Stomach (tissue), 4 donors: ENCODE measurements around the gene EIF1AX.

Experiments used
- POLR2A ChIP-seq, 4 donors: fragments of 450-650 bp; IDR thresholded peaks; one replicate each; pipeline ENCODE4 v1.6.1; 2016; ENCODE audit warnings: antibody characterized with exemption in 4 of 4, control low read depth in 2 of 4, mild to moderate bottlenecking in 1 of 4, moderate library complexity in 1 of 4
- POLR2AphosphoS5 ChIP-seq, 3 donors: sonication (generic); formaldehyde crosslinking; IDR thresholded peaks; one replicate each; pipeline ENCODE4 v1.6.1; 2016; ENCODE audit warnings: antibody characterized with exemption in 3 of 3
- TF ChIP-seq, protein P1 (sequence below), 7 experiments: fragments of 450-650 bp in 4 of 7; fragments of 200-600 bp in 3 of 7; sonication (generic) in 3 of 7; IDR thresholded peaks; one replicate each; pipeline ENCODE4 v1.5.1; 2016 to 2019; ENCODE audit warnings: antibody characterized with exemption in 7 of 7, control low read depth in 2 of 7, mild to moderate bottlenecking in 1 of 7

DNA sequence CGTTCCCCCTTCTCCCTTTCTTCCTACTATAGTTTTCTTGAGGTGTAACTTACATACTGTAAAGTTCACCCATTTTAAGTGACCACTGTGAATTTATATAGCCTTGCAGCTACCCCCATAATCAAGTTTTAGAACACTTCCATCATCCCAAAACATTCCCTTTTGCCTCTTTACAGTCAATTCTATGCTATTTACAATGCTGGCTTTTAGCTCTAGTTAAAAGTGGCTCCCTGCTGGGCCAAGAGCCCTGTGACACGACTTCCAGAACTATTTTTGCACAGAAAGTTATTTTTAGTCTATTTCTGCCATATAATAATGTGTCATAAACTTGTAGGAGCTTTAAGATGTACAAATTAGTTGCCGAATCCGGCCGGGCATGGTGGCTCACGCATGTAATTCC lies 51.8 kb downstream of the EIF1AX start:
- TF ChIP-seq POLR2AphosphoS5 (IDR thresholded peaks at IDR 0.05) (no peak), POLR2A (IDR thresholded peaks at IDR 0.05) (no peak)
- TF ChIP-seq, protein P1, sequence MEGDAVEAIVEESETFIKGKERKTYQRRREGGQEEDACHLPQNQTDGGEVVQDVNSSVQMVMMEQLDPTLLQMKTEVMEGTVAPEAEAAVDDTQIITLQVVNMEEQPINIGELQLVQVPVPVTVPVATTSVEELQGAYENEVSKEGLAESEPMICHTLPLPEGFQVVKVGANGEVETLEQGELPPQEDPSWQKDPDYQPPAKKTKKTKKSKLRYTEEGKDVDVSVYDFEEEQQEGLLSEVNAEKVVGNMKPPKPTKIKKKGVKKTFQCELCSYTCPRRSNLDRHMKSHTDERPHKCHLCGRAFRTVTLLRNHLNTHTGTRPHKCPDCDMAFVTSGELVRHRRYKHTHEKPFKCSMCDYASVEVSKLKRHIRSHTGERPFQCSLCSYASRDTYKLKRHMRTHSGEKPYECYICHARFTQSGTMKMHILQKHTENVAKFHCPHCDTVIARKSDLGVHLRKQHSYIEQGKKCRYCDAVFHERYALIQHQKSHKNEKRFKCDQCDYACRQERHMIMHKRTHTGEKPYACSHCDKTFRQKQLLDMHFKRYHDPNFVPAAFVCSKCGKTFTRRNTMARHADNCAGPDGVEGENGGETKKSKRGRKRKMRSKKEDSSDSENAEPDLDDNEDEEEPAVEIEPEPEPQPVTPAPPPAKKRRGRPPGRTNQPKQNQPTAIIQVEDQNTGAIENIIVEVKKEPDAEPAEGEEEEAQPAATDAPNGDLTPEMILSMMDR (IDR thresholded peaks at IDR 0.05): no peak
